ENCODE results near the gene NDUFC2. TPM values are rescaled to one million over a fixed set of nuclear protein-coding genes. Genes with fewer than 3 reads are reported as not detected.

NDUFC2 gene
- total and polyA plus RNA-seq, 2 of the 13 experiments (the other 11 are each of a cell fraction or from before 2014, with no cell fraction given) = 256 to 363 TPM

- TF ChIP-seq, protein P1, sequence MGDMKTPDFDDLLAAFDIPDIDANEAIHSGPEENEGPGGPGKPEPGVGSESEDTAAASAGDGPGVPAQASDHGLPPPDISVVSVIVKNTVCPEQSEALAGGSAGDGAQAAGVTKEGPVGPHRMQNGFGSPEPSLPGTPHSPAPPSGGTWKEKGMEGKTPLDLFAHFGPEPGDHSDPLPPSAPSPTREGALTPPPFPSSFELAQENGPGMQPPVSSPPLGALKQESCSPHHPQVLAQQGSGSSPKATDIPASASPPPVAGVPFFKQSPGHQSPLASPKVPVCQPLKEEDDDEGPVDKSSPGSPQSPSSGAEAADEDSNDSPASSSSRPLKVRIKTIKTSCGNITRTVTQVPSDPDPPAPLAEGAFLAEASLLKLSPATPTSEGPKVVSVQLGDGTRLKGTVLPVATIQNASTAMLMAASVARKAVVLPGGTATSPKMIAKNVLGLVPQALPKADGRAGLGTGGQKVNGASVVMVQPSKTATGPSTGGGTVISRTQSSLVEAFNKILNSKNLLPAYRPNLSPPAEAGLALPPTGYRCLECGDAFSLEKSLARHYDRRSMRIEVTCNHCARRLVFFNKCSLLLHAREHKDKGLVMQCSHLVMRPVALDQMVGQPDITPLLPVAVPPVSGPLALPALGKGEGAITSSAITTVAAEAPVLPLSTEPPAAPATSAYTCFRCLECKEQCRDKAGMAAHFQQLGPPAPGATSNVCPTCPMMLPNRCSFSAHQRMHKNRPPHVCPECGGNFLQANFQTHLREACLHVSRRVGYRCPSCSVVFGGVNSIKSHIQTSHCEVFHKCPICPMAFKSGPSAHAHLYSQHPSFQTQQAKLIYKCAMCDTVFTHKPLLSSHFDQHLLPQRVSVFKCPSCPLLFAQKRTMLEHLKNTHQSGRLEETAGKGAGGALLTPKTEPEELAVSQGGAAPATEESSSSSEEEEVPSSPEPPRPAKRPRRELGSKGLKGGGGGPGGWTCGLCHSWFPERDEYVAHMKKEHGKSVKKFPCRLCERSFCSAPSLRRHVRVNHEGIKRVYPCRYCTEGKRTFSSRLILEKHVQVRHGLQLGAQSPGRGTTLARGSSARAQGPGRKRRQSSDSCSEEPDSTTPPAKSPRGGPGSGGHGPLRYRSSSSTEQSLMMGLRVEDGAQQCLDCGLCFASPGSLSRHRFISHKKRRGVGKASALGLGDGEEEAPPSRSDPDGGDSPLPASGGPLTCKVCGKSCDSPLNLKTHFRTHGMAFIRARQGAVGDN (CRISPR knock-in tag; IDR thresholded peaks at IDR 0.05) = peak; percentile 95
- TF ChIP-seq ZSCAN20 (CRISPR knock-in tag; IDR thresholded peaks at IDR 0.05; ENCODE audit: borderline replicate concordance) (0 out of 2 replicates have a peak, but pooled peaks have one; percentile 53), ISL2 (CRISPR knock-in tag; IDR thresholded peaks at IDR 0.05) (peak; percentile 58; the same call in 1 of the 2 replicates), MAFG (CRISPR knock-in tag; IDR thresholded peaks at IDR 0.05) (no peak), ZNF253 (CRISPR knock-in tag; IDR thresholded peaks at IDR 0.05; ENCODE audit: borderline replicate concordance) (no peak), ZFP41 (CRISPR knock-in tag; IDR thresholded peaks at IDR 0.05; ENCODE audit: borderline replicate concordance) (0 out of 2 replicates have a peak, but pooled peaks have one; percentile 40), AGO2 (optimal IDR thresholded peaks at IDR 0.05; ENCODE audit: low read depth, low read length) (no peak), CBX5 (CRISPR knock-in tag; IDR thresholded peaks at IDR 0.05; ENCODE audit: borderline replicate concordance) (no peak; the same call in 1 of the 2 replicates), ATF4 (CRISPR knock-in tag; IDR thresholded peaks at IDR 0.05) (no peak), DNMT3B (CRISPR knock-in tag; conservative IDR thresholded peaks at IDR 0.05) (no peak), KAT7 (CRISPR knock-in tag; IDR thresholded peaks at IDR 0.05; ENCODE audit: borderline replicate concordance) (peak; percentile 68; the same call in 1 of the 2 replicates), JARID2 (CRISPR knock-in tag; IDR thresholded peaks at IDR 0.05; ENCODE audit: insufficient replicate concordance) (no peak), LRRFIP1 (CRISPR knock-in tag; conservative IDR thresholded peaks at IDR 0.05) (no peak)
- TF ChIP-seq, protein P2, sequence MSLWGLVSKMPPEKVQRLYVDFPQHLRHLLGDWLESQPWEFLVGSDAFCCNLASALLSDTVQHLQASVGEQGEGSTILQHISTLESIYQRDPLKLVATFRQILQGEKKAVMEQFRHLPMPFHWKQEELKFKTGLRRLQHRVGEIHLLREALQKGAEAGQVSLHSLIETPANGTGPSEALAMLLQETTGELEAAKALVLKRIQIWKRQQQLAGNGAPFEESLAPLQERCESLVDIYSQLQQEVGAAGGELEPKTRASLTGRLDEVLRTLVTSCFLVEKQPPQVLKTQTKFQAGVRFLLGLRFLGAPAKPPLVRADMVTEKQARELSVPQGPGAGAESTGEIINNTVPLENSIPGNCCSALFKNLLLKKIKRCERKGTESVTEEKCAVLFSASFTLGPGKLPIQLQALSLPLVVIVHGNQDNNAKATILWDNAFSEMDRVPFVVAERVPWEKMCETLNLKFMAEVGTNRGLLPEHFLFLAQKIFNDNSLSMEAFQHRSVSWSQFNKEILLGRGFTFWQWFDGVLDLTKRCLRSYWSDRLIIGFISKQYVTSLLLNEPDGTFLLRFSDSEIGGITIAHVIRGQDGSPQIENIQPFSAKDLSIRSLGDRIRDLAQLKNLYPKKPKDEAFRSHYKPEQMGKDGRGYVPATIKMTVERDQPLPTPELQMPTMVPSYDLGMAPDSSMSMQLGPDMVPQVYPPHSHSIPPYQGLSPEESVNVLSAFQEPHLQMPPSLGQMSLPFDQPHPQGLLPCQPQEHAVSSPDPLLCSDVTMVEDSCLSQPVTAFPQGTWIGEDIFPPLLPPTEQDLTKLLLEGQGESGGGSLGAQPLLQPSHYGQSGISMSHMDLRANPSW (CRISPR knock-in tag; IDR thresholded peaks at IDR 0.05; ENCODE audit: borderline replicate concordance) = 0 out of 2 replicates have a peak, but pooled peaks have one; percentile 35
- TF ChIP-seq, protein P3, sequence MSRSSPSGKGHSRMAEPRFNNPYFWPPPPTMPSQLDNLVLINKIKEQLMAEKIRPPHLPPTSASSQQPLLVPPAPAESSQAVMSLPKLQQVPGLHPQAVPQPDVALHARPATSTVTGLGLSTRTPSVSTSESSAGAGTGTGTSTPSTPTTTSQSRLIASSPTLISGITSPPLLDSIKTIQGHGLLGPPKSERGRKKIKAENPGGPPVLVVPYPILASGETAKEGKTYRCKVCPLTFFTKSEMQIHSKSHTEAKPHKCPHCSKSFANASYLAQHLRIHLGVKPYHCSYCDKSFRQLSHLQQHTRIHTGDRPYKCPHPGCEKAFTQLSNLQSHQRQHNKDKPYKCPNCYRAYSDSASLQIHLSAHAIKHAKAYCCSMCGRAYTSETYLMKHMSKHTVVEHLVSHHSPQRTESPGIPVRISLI (CRISPR knock-in tag; IDR thresholded peaks at IDR 0.05; ENCODE audit: borderline replicate concordance) = peak; percentile 56; the same call in 1 of the 2 replicates
- TF ChIP-seq, protein P4, sequence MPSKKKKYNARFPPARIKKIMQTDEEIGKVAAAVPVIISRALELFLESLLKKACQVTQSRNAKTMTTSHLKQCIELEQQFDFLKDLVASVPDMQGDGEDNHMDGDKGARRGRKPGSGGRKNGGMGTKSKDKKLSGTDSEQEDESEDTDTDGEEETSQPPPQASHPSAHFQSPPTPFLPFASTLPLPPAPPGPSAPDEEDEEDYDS (CRISPR knock-in tag; IDR thresholded peaks at IDR 0.05) = 0 out of 2 replicates have a peak, but pooled peaks have one; percentile 37
Measured at GRCh38 chr11:78045851-78046485, 33.7 kb downstream of the NDUFC2 start (continued).
